ENCODE measurements around the gene SYCP2L. TPM values are rescaled to one million over a fixed set of nuclear protein-coding genes. Genes with fewer than 3 reads are reported as not detected.

SYCP2L gene
- total RNA-seq, 6 experiments from 2014 or later, result 0.20 TPM; not detected in 5

DNA sequence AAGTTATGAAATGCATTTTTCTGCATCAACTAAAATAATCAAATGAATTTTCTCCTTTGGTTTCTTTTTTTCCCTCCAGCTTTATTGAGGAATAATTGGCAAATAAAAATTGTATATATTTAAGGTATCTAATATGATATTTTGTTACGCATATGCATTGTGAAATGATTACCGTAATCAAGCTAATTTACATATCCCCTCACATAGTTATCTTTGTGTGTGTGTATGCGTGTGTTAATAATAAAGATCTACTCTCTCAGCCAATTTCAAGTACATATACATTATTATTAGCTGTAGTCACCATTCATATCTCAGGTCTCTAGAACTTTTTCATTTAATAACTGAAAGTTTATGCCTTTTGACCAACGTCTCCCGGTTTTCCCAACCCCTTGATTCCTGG, 61.1 kb downstream of the SYCP2L start:
- H3K9me3 ChIP-seq, result no peaks in the 10 kb centered on the region
- no peaks in the 10 kb centered on the region for H3K4me1 ChIP-seq
- intact Hi-C loops (cut with DNase I), result no loop called here
- TF ChIP-seq, protein P1, sequence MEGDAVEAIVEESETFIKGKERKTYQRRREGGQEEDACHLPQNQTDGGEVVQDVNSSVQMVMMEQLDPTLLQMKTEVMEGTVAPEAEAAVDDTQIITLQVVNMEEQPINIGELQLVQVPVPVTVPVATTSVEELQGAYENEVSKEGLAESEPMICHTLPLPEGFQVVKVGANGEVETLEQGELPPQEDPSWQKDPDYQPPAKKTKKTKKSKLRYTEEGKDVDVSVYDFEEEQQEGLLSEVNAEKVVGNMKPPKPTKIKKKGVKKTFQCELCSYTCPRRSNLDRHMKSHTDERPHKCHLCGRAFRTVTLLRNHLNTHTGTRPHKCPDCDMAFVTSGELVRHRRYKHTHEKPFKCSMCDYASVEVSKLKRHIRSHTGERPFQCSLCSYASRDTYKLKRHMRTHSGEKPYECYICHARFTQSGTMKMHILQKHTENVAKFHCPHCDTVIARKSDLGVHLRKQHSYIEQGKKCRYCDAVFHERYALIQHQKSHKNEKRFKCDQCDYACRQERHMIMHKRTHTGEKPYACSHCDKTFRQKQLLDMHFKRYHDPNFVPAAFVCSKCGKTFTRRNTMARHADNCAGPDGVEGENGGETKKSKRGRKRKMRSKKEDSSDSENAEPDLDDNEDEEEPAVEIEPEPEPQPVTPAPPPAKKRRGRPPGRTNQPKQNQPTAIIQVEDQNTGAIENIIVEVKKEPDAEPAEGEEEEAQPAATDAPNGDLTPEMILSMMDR (IDR thresholded peaks at IDR 0.05), result no peak
- TF ChIP-seq POLR2A (IDR thresholded peaks at IDR 0.05), result no peak
- 82% methylated on average over 5 of the region's 5 CpGs for WGBS (ENCODE audit: insufficient coverage, low coverage, low lambda C conversion rate, missing lambda C conversion rate)
- ATAC-seq (no peak), DNase-seq (no peak)
- no peaks in the 10 kb centered on the region for H3K27me3 ChIP-seq
- no peak overlapping the region for H3K4me3 ChIP-seq
- H3K27ac ChIP-seq, result no peak overlapping the region
- H3K36me3 ChIP-seq, result no peaks in the 10 kb centered on the region

DNA sequence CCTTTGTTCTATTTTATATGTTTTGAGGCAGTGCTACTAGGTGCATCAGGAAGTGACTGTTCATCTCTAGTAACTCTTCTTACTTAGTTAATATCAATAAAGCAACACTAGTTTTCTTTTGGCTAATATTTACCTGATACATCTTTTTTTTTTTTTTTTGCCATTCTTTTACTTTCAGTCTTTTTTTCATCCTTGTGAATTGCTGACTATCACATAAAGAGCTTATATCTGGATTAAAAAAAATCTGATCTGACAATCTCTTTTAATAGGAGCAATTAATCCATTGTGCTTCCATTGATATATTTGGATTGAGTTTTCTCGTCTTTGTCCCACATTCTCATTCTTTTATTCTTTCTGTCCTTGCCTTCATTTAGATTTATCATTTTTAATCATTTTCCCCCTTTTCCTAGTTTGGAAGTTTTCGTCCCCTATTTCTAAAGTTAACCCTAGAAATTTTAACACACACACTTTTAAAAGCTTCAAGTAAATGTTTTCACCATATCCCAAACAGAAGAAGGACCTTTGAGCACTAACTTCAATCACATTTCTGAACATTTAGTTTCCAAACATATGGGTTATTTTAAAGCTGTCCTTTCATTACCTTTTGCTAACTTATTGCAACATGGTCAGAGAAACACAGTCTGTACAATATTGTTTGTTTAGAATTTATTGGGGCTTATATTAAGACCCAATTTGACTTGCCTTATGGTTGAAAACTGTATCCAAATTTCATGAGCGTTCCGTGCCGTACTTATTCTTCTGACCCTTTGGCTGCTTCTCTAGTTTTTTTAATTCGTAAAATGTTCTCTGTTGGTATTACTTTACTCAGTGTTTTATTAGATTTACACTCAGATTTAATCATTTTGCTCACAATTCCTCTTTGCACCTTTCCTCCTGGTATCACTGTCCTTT, 63.0 kb downstream of the SYCP2L start:
- Histone ChIP-seq H3K27ac (no peak overlapping the region), H3K4me3 (no peak overlapping the region), H3K4me1 (no peaks in the 10 kb centered on the region), H3K27me3 (no peaks in the 10 kb centered on the region), H3K9me3 (no peaks in the 10 kb centered on the region), H3K36me3 (no peaks in the 10 kb centered on the region)
- intact Hi-C loops (cut with DNase I), result loop anchor here in 1 of 2 donors (5.0 kb wide), 1 partner anchor 122 kb away; no protein-coding TSS in a partner anchor
- no peak for TF ChIP-seq POLR2A (IDR thresholded peaks at IDR 0.05)
- TF ChIP-seq, protein P1 (IDR thresholded peaks at IDR 0.05), result no peak
- DNase-seq (no peak), ATAC-seq (no peak)
- 77% methylated on average over 6 of the region's 6 CpGs for WGBS (ENCODE audit: insufficient coverage, low coverage, low lambda C conversion rate, missing lambda C conversion rate)

DNA sequence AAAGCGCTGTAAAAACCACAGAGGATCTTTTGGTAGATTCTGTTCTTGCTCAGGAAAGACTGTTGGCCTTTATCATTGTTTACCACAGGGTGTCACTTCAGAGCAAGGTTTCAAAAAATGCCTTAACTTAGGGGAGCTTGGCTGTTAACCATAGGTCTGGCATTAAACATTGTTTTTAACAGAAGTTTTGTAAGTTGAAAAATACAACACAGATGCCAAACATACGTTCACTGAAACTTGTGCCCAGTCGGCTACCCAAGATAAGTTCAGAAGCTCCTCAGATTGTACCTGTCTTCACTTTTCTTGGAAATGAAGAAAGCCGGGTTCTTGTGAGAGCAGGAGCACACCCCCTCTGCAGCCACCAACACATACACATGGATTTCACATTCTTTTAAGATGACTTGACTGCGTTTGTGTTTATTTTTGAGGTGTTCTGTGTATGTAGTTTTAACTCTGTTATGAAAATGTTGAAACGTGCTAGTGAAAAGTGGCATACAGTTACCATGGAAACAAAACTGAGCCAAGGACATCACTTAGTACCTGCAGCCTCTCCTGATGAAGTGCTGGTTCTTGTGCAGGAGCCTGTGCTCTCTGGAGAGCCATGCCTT, 64.9 kb downstream of the SYCP2L start:
- ATAC-seq (peak; percentile 85 to 91 (median 86)), DNase-seq (no peak)
- no peaks in the 10 kb centered on the region for H3K36me3 ChIP-seq
- H3K27me3 ChIP-seq, result no peaks in the 10 kb centered on the region
- H3K27ac ChIP-seq, result no peak overlapping the region
- no peak overlapping the region for H3K4me3 ChIP-seq
- H3K4me1 ChIP-seq, result no peaks in the 10 kb centered on the region
- WGBS (ENCODE audit: insufficient coverage, low coverage, low lambda C conversion rate, missing lambda C conversion rate), result 24% methylated on average over 6 of the region's 6 CpGs
- no peaks in the 10 kb centered on the region for H3K9me3 ChIP-seq
- TF ChIP-seq, protein P1 (IDR thresholded peaks at IDR 0.05), result peak; percentile 65 to 71 (median 67)
- TF ChIP-seq POLR2A (IDR thresholded peaks at IDR 0.05), result no peak
- intact Hi-C loops (cut with DNase I), result loop anchor here in 1 of 2 donors (5.0 kb wide), 1 partner anchor 121 kb away; no protein-coding TSS in a partner anchor

DNA sequence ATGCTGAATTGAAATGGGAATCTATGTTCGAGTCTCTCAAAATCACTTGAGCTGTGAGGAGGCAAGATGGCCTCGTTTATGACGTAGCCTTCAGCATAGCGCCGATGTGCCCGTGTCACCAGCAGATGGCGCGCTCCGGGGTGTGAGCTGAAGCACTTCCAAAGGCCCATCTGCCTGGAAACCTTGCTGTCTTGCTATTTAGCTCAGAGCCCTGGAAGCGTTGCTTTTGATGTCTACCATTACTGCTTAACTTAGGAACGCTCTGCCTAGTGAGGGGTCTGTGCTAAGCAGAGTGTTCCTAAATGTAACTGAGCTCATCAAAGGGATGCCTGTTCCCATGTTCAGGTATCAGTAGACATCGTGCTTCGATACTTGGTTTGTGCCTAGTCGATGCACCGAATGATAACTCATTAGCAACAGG, 67.7 kb downstream of the SYCP2L start:
- no peak overlapping the region for H3K27ac ChIP-seq
- peak; percentile 78 to 81 (median 79) for DNase-seq
- WGBS (ENCODE audit: insufficient coverage, low coverage, low lambda C conversion rate, missing lambda C conversion rate), result 58% methylated on average over 7 of the region's 15 CpGs

More for the DNA sequence above, 67.7 kb downstream of the SYCP2L start:
- intact Hi-C loops (cut with DNase I), result loop anchor here in 1 of 2 donors (5.0 kb wide), 1 partner anchor 118 kb away; no protein-coding TSS in a partner anchor
- Histone ChIP-seq H3K36me3 (no peaks in the 10 kb centered on the region), H3K27me3 (no peaks in the 10 kb centered on the region), H3K4me3 (no peak overlapping the region), H3K9me3 (no peaks in the 10 kb centered on the region), H3K4me1 (no peaks in the 10 kb centered on the region)
- peak; percentile 92 to 98 (median 96) for ATAC-seq
- no peak for TF ChIP-seq POLR2A (IDR thresholded peaks at IDR 0.05)
- TF ChIP-seq, protein P1 (IDR thresholded peaks at IDR 0.05), result peak; percentile 68 to 92 (median 76)
